Hippocampal formation (tissue), 2 donors: Measurements from ENCODE around the gene PRDM16.

Experiments
- DNase-seq, 2 donors: peaks; one replicate each; lab custom pipeline; 2025; lab: John Stamatoyannopoulos, UW

The PRDM16 gene

GRCh38 chr1:3183411-3183810, 114.4 kb downstream of the PRDM16 start:
- no peak for DNase-seq

GRCh38 chr1:3183813-3184212, 114.8 kb downstream of the PRDM16 start:
- DNase-seq: no peak

- DNase-seq: no peak
Observed at GRCh38 chr1:3184666-3185065, 115.7 kb downstream of the PRDM16 start.

- no peak for DNase-seq
Observed at GRCh38 chr1:3185896-3186525, 117.0 kb downstream of the PRDM16 start.

- DNase-seq: no peak
Observed at GRCh38 chr1:3186526-3186921, 117.5 kb downstream of the PRDM16 start.

GRCh38 chr1:3187415-3188149, 118.6 kb downstream of the PRDM16 start:
- no peak for DNase-seq

- no peak for DNase-seq
Observed at GRCh38 chr1:3188150-3188971, 119.4 kb downstream of the PRDM16 start.

- DNase-seq: no peak
Observed at GRCh38 chr1:3190256-3191041, 121.4 kb downstream of the PRDM16 start.

- DNase-seq: no peak
Observed at GRCh38 chr1:3192361-3192760, 123.4 kb downstream of the PRDM16 start.

GRCh38 chr1:3192825-3193224, 123.8 kb downstream of the PRDM16 start:
- no peak for DNase-seq

- no peak for DNase-seq
Observed at GRCh38 chr1:3193811-3194210, 124.8 kb downstream of the PRDM16 start.

- no peak for DNase-seq
Observed at GRCh38 chr1:3194760-3195479, 125.9 kb downstream of the PRDM16 start.

GRCh38 chr1:3195480-3195815, 126.4 kb downstream of the PRDM16 start:
- DNase-seq: no peak

GRCh38 chr1:3195966-3196515, 127.0 kb downstream of the PRDM16 start:
- no peak for DNase-seq

GRCh38 chr1:3196577-3197245, 127.7 kb downstream of the PRDM16 start:
- DNase-seq: no peak

GRCh38 chr1:3197781-3198316, 128.8 kb downstream of the PRDM16 start:
- DNase-seq: no peak

- DNase-seq: no peak
Observed at GRCh38 chr1:3198371-3199271, 129.6 kb downstream of the PRDM16 start.

GRCh38 chr1:3204725-3205124, 135.7 kb downstream of the PRDM16 start:
- DNase-seq: no peak

- DNase-seq: no peak
Observed at GRCh38 chr1:3205815-3206214, 136.8 kb downstream of the PRDM16 start.
